Parathyroid adenoma (tissue), 2 donors: Measurements from ENCODE around the gene TM2D3.

ENCODE experiments used
- H2AFZ ChIP-seq: fragments of 300-600 bp; sonication (generic); one replicate; pipeline ENCODE4 v1.7.0; 2017; ENCODE audit warnings: antibody characterized with exemption, mild to moderate bottlenecking
- H3K27ac ChIP-seq: fragments of 300-600 bp; sonication (generic); one replicate; pipeline ENCODE4 v1.7.0; 2017
- H3K27me3 ChIP-seq: fragments of 300-600 bp; sonication (generic); one replicate; pipeline ENCODE4 v1.7.0; 2017; ENCODE audit warnings: low read length; ENCODE audit not compliant: control insufficient read depth, insufficient read depth
- H3K36me3 ChIP-seq: fragments of 300-600 bp; sonication (generic); one replicate; pipeline ENCODE4 v1.7.0; 2017; ENCODE audit warnings: low read length; ENCODE audit not compliant: control insufficient read depth, insufficient read depth
- H3K4me1 ChIP-seq: fragments of 300-600 bp; sonication (generic); one replicate; pipeline ENCODE4 v1.7.0; 2017; ENCODE audit warnings: control low read depth
- H3K4me2 ChIP-seq: fragments of 300-600 bp; sonication (generic); one replicate; pipeline ENCODE4 v1.7.0; 2017; ENCODE audit warnings: low read length
- H3K4me3 ChIP-seq: fragments of 300-600 bp; sonication (generic); one replicate; pipeline ENCODE4 v1.7.0; 2017; ENCODE audit warnings: low read depth, low read length
- H3K79me2 ChIP-seq: fragments of 300-600 bp; sonication (generic); one replicate; pipeline ENCODE4 v1.7.0; 2017; ENCODE audit warnings: control low read depth
- H3K9ac ChIP-seq: fragments of 300-600 bp; sonication (generic); one replicate; pipeline ENCODE4 v1.7.0; 2017; ENCODE audit warnings: mild to moderate bottlenecking
- H3K9me3 ChIP-seq: fragments of 300-600 bp; sonication (generic); one replicate; pipeline ENCODE4 v1.7.0; 2017; ENCODE audit warnings: low read length; ENCODE audit not compliant: control insufficient read depth
- CTCF ChIP-seq: fragments of 300-600 bp; sonication (generic); IDR thresholded peaks from one replicate; pipeline ENCODE4 v1.7.0; 2017; ENCODE audit warnings: antibody characterized with exemption, mild to moderate bottlenecking
- donor health status: primary hyperparathyroidism.

The TM2D3 gene

DNA sequence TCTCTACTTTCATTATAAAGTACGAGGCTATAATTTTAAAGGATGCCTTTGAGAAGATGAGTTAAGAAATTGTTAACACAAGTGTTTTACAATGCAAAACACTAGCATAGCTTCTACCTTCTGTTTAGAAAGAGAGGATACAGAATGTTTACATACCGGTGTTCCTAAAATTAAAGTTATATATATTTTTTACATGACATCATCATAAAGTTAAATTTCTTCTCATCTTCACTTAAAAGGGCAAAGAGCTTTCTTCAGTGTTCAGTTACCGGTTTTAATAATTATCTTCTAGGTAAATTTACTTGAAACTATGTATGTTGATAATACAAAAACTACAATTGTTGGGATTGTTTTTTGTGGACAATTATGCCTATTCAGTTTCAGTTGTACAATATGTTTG is 32.7 kb upstream of the TM2D3 start:
- Histone ChIP-seq H3K4me2 (no peak overlapping the region), H3K36me3 (no peaks in the 10 kb centered on the region), H3K27ac (no peak overlapping the region), H3K27me3 (no peaks in the 10 kb centered on the region), H3K4me1 (no peaks in the 10 kb centered on the region), H3K9me3 (no peaks in the 10 kb centered on the region), H3K79me2 (no peaks in the 10 kb centered on the region), H3K4me3 (no peak overlapping the region), H2AFZ (no peak overlapping the region), H3K9ac (no peak overlapping the region)
- no peak for TF ChIP-seq CTCF

DNA sequence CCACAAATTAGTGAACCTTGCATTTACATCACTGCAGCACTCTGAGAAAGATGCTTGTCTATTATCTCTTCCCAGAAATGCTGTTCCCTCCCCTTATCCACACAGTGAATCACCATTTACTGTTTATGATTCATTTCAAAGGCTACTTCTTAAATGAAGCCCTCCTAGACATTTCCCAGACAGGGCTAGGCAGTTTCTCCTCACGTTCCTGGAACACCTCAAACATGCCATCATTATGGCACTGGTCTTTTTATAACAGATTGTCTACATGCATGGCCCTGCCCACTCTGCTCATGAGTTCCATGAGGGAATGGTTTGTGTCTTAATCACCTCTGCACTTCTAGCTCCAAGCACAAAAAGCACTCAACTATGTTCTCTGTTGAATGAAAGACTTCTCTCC is 32.2 kb upstream of the TM2D3 start:
- H3K27me3 ChIP-seq = no peaks in the 10 kb centered on the region
- H3K4me1 ChIP-seq = no peaks in the 10 kb centered on the region
- no peaks in the 10 kb centered on the region for H3K9me3 ChIP-seq
- no peak for TF ChIP-seq CTCF
- no peak overlapping the region for H3K27ac ChIP-seq
- no peak overlapping the region for H3K9ac ChIP-seq
- H2AFZ ChIP-seq = no peak overlapping the region
- H3K36me3 ChIP-seq = no peaks in the 10 kb centered on the region
- no peaks in the 10 kb centered on the region for H3K79me2 ChIP-seq
- no peak overlapping the region for H3K4me2 ChIP-seq
- H3K4me3 ChIP-seq = no peak overlapping the region

GRCh38 chr15:101679806-101680205 is 27.6 kb upstream of the TM2D3 start:
- Histone ChIP-seq H3K79me2 (no peaks in the 10 kb centered on the region), H2AFZ (no peak overlapping the region), H3K9me3 (no peaks in the 10 kb centered on the region), H3K27ac (no peak overlapping the region), H3K4me2 (no peak overlapping the region), H3K36me3 (no peaks in the 10 kb centered on the region), H3K27me3 (no peaks in the 10 kb centered on the region), H3K4me1 (no peaks in the 10 kb centered on the region), H3K4me3 (no peak overlapping the region), H3K9ac (no peak overlapping the region)
- no peak for TF ChIP-seq CTCF

DNA sequence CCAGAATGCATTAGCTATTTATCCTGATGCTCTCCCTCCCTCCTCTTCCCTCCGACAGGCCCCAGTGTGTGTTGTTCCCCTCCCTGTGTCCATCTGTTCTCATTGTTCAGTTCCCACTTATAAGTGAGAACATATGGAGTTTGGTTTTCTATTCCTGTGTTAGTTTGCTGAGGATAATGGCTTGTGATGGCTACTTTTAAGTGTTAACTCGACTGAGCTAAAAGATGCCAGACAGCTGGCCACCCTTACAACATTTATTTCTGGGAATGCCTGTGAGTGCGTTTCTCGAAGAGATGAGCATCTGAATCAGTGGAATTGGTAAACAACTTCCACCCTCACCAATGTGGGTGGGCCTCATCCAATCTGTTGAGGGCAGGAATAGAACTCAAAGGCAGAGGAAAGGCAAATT is 24.7 kb upstream of the TM2D3 start:
- H3K79me2 ChIP-seq = no peaks in the 10 kb centered on the region
- no peaks in the 10 kb centered on the region for H3K9me3 ChIP-seq
- H3K27ac ChIP-seq = no peak overlapping the region
- no peak for TF ChIP-seq CTCF
- H3K36me3 ChIP-seq = no peaks in the 10 kb centered on the region
- no peak overlapping the region for H3K4me3 ChIP-seq
- no peaks in the 10 kb centered on the region for H3K4me1 ChIP-seq
- no peak overlapping the region for H3K9ac ChIP-seq
- no peak overlapping the region for H2AFZ ChIP-seq
- H3K27me3 ChIP-seq = no peaks in the 10 kb centered on the region
- H3K4me2 ChIP-seq = no peak overlapping the region

GRCh38 chr15:101675796-101676582 is 23.8 kb upstream of the TM2D3 start:
- no peak for TF ChIP-seq CTCF

More at GRCh38 chr15:101675796-101676582, 23.8 kb upstream of the TM2D3 start:
- no peaks in the 10 kb centered on the region for H3K4me1 ChIP-seq
- no peaks in the 10 kb centered on the region for H3K9me3 ChIP-seq
- H3K27ac ChIP-seq = no peak overlapping the region
- no peaks in the 10 kb centered on the region for H3K27me3 ChIP-seq
- H3K79me2 ChIP-seq = no peaks in the 10 kb centered on the region
- no peak overlapping the region for H3K4me2 ChIP-seq
- H3K36me3 ChIP-seq = no peaks in the 10 kb centered on the region
- no peak overlapping the region for H3K9ac ChIP-seq
- H3K4me3 ChIP-seq = no peak overlapping the region
- no peak overlapping the region for H2AFZ ChIP-seq
